ENCODE data around the gene EFNA5.

Gene EFNA5

DNA sequence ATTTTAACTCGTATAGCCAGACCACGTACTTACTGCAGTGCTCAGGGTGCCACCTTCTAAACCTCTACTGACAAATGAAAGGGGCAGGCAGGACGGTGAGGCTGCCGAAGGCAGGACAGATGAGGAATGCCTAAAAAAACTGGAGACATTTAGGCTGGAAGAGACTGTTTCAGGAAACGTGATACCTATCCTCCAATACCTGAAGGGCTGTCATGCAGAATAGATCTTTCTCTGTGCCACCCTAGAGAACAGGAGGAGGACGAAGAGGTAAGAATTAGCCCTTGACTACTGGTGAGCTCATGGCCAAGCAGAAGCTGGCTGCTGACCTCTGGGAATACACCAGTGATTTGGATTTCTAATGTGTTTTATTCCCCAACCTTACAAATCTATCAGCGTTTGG lies 139.4 kb downstream of the EFNA5 start:
- no peak overlapping the region for H3K9ac ChIP-seq (ENCODE audit: low read depth, low read length)
- no peak overlapping the region for H3K27ac ChIP-seq (ENCODE audit: low read depth, low read length)
- H3K9me3 ChIP-seq (ENCODE audit: control insufficient read depth, insufficient read depth, low read length) = no peaks in the 10 kb centered on the region
- H3K4me3 ChIP-seq (ENCODE audit: low read depth, low read length) = no peak overlapping the region
- H3K4me1 ChIP-seq (ENCODE audit: control insufficient read depth, insufficient read depth, low read length) = peaks cover 47% of the 10 kb centered on the region
- H3K27me3 ChIP-seq (ENCODE audit: control insufficient read depth, insufficient read depth, low read length) = no peaks in the 10 kb centered on the region
- no peaks in the 10 kb centered on the region for H3K36me3 ChIP-seq (ENCODE audit: control insufficient read depth, insufficient read depth, low read length)

- Histone ChIP-seq H3K4me3 (ENCODE audit: low read depth, low read length) (peak overlapping the region; percentile 48), H3K4me1 (ENCODE audit: control insufficient read depth, insufficient read depth, low read length) (peaks cover 43% of the 10 kb centered on the region), H3K27ac (ENCODE audit: low read depth, low read length) (peak overlapping the region; percentile 39), H3K27me3 (ENCODE audit: control insufficient read depth, insufficient read depth, low read length) (no peaks in the 10 kb centered on the region), H3K9ac (ENCODE audit: low read depth, low read length) (no peak overlapping the region), H3K9me3 (ENCODE audit: control insufficient read depth, insufficient read depth, low read length) (no peaks in the 10 kb centered on the region), H3K36me3 (ENCODE audit: control insufficient read depth, insufficient read depth, low read length) (no peaks in the 10 kb centered on the region)
These were observed 141.1 kb downstream of the EFNA5 start for GRCh38 chr5:107529618-107530017.

GRCh38 chr5:107526270-107526937 lies 144.3 kb downstream of the EFNA5 start:
- Histone ChIP-seq H3K9ac (ENCODE audit: low read depth, low read length) (no peak overlapping the region), H3K9me3 (ENCODE audit: control insufficient read depth, insufficient read depth, low read length) (no peaks in the 10 kb centered on the region), H3K27me3 (ENCODE audit: control insufficient read depth, insufficient read depth, low read length) (no peaks in the 10 kb centered on the region), H3K27ac (ENCODE audit: low read depth, low read length) (no peak overlapping the region), H3K4me3 (ENCODE audit: low read depth, low read length) (no peak overlapping the region), H3K4me1 (ENCODE audit: control insufficient read depth, insufficient read depth, low read length) (peaks cover 65% of the 10 kb centered on the region), H3K36me3 (ENCODE audit: control insufficient read depth, insufficient read depth, low read length) (no peaks in the 10 kb centered on the region)

DNA sequence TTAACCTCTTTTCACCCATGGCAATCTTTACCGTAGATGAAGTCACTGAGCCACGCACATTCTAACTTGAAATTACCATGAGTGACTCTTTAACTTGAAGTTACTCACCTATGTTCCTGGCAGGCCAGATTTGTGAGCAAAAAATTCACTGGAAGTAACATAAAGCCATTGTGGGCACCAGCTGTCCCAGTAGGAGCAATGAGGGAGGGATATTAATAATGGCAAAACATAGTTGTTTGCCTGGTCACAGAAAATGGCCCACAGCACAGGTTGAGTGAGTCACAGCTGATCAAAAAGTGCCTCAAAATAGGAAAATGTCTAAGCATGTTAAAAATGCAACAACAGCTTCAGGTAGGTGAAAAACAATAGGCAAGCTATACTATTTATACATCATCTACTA lies 146.6 kb downstream of the EFNA5 start:
- H3K4me1 ChIP-seq (ENCODE audit: control insufficient read depth, insufficient read depth, low read length) = peaks cover 60% of the 10 kb centered on the region
- no peak overlapping the region for H3K27ac ChIP-seq (ENCODE audit: low read depth, low read length)
- no peak overlapping the region for H3K9ac ChIP-seq (ENCODE audit: low read depth, low read length)
- no peak overlapping the region for H3K4me3 ChIP-seq (ENCODE audit: low read depth, low read length)
- no peaks in the 10 kb centered on the region for H3K9me3 ChIP-seq (ENCODE audit: control insufficient read depth, insufficient read depth, low read length)
- no peaks in the 10 kb centered on the region for H3K27me3 ChIP-seq (ENCODE audit: control insufficient read depth, insufficient read depth, low read length)
- H3K36me3 ChIP-seq (ENCODE audit: control insufficient read depth, insufficient read depth, low read length) = no peaks in the 10 kb centered on the region

DNA sequence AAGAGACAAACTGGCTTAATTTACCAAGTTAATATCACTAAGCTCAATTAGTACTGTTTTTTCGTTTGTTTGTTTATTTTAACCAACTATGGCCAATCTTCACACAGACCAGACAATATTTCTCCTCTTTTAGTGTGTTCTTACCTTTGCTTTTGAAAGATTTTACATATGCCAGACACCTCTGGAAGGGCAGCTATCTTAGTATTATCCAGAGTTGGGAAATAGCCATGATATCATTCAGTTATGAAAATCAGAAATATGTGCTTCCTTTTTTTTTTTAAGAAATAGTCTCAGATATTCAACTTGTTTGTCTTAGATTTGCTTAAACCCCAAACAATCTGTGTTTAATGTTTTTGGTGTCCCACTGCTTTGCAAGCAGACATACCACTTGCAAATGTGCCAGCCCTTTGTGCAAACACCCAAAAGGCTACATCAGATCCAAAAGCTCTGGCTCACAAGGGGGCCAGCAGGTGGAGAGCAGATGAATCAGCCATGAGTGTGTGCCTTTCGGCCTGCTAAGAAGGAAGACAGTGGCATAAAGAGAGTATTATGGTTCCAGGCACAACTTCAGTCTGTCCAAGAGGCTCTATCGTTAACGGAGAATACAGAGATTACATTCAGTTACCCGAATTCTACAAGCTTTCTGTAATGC lies 147.6 kb downstream of the EFNA5 start:
- Histone ChIP-seq H3K27me3 (ENCODE audit: control insufficient read depth, insufficient read depth, low read length) (no peaks in the 10 kb centered on the region), H3K9ac (ENCODE audit: low read depth, low read length) (no peak overlapping the region), H3K9me3 (ENCODE audit: control insufficient read depth, insufficient read depth, low read length) (no peaks in the 10 kb centered on the region), H3K27ac (ENCODE audit: low read depth, low read length) (no peak overlapping the region), H3K4me1 (ENCODE audit: control insufficient read depth, insufficient read depth, low read length) (peaks cover 63% of the 10 kb centered on the region), H3K36me3 (ENCODE audit: control insufficient read depth, insufficient read depth, low read length) (no peaks in the 10 kb centered on the region), H3K4me3 (ENCODE audit: low read depth, low read length) (no peak overlapping the region)

DNA sequence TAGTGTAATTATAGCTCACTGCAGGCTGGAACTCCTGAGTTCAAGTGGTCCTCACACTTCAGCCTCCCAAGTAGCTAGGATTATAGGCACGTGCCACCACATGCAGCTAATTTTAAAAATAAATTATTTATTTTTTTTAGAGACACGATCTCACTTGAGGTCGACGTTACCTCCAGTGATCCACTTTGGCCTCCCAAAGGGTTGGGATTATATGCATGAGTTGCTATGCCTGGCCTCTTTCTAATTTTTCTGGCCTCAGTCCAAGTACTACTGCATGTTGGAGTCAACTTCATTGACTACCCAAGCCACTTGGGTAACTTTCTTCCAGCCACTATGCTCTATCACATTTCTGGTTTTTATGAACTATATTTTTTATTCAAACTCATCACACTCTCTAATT lies 148.3 kb downstream of the EFNA5 start:
- Histone ChIP-seq H3K9me3 (ENCODE audit: control insufficient read depth, insufficient read depth, low read length) (no peaks in the 10 kb centered on the region), H3K27ac (ENCODE audit: low read depth, low read length) (no peak overlapping the region), H3K36me3 (ENCODE audit: control insufficient read depth, insufficient read depth, low read length) (no peaks in the 10 kb centered on the region), H3K4me3 (ENCODE audit: low read depth, low read length) (no peak overlapping the region), H3K27me3 (ENCODE audit: control insufficient read depth, insufficient read depth, low read length) (no peaks in the 10 kb centered on the region), H3K4me1 (ENCODE audit: control insufficient read depth, insufficient read depth, low read length) (peaks cover 63% of the 10 kb centered on the region), H3K9ac (ENCODE audit: low read depth, low read length) (no peak overlapping the region)

DNA sequence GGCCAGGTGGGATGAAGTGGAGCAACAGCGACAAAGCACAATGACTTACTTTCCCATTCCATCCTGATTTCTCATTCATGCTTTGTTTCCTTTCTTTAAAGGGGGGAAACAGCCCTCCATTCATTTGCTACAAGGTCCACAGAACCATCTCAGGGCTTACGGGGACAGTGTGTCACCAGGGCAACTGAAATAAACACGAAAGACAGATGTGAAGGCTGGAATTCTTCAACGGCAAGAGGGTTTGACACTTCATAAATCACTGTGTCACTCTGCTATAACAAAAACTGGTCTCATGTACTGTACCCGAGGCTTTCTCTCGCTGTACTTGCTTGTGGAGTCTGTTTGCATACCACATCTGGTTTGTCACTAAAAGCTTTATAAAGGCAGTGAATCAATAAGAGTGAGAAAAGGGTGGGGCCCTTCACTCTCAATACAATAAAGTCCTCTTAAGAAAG lies 150.8 kb downstream of the EFNA5 start:
- H3K4me3 ChIP-seq (ENCODE audit: low read depth, low read length) = no peak overlapping the region
- H3K36me3 ChIP-seq (ENCODE audit: control insufficient read depth, insufficient read depth, low read length) = no peaks in the 10 kb centered on the region
- H3K4me1 ChIP-seq (ENCODE audit: control insufficient read depth, insufficient read depth, low read length) = peaks cover 59% of the 10 kb centered on the region
- no peaks in the 10 kb centered on the region for H3K27me3 ChIP-seq (ENCODE audit: control insufficient read depth, insufficient read depth, low read length)
- H3K9ac ChIP-seq (ENCODE audit: low read depth, low read length) = no peak overlapping the region
- peak overlapping the region; percentile 70 for H3K27ac ChIP-seq (ENCODE audit: low read depth, low read length)
- no peaks in the 10 kb centered on the region for H3K9me3 ChIP-seq (ENCODE audit: control insufficient read depth, insufficient read depth, low read length)

DNA sequence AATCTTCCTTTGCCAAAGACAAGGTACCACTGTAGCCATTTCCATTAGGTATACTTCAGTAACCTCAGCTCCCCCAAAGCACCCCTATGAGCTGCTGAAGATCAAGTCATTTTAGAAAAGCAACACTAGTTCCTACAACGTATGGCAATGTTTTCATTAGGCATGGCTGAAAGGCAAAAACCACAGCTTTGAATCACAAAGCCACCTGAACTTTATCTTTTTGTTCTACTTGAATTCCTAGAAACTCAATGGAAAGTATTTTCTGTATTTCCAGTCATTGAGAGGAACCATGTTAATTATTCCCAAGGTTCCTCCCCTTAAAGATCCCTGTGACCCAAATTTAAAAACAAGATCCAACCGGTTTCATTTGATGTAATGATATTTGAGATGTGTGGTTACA lies 152.1 kb downstream of the EFNA5 start:
- no peaks in the 10 kb centered on the region for H3K9me3 ChIP-seq (ENCODE audit: control insufficient read depth, insufficient read depth, low read length)
- peaks cover 65% of the 10 kb centered on the region for H3K4me1 ChIP-seq (ENCODE audit: control insufficient read depth, insufficient read depth, low read length)
- H3K27me3 ChIP-seq (ENCODE audit: control insufficient read depth, insufficient read depth, low read length) = no peaks in the 10 kb centered on the region
- H3K36me3 ChIP-seq (ENCODE audit: control insufficient read depth, insufficient read depth, low read length) = no peaks in the 10 kb centered on the region
- H3K9ac ChIP-seq (ENCODE audit: low read depth, low read length) = no peak overlapping the region
- H3K27ac ChIP-seq (ENCODE audit: low read depth, low read length) = peak overlapping the region; percentile 70
- no peak overlapping the region for H3K4me3 ChIP-seq (ENCODE audit: low read depth, low read length)

- Histone ChIP-seq H3K27me3 (ENCODE audit: control insufficient read depth, insufficient read depth, low read length) (no peaks in the 10 kb centered on the region), H3K9ac (ENCODE audit: low read depth, low read length) (no peak overlapping the region)
These were observed 152.5 kb downstream of the EFNA5 start for GRCh38 chr5:107518190-107518589.

DNA sequence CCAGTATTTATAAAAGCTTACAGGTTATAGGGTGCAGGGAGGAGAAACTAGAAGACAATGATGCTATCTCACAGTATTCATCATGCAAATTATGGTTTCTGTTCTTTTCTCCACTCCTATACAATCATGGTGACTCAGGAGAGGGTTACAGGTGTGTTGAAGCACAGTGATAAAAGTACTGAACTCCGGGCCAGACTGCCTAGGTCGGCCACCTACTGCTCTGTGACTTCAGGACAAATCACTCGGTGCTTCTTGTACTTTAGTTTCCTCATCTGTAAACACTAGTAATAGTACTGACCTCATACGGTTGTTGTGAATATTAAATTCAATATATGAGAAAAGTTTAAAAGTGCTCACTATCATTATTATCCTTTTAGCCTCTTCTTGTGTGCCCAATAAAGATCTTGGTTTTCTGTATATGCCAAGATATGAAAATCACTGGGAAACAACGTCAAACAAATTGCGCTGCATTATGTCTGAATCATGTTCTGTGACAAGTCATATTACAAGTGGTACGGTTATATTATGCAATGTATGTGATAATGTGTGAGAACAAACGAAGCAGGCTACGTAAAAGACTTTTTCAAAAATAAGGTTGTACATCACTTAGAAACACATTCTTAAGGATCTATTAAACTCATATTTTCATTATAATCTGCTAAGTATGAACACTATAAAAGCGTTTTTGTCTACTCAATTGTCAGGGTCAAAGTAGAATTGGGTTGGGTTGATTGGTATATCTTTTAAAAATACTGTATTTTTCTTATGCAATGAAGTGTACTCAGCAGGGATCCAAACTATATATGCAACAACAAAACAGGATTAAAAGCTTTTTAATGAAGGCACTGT lies 153.3 kb downstream of the EFNA5 start:
- no peak overlapping the region for H3K4me3 ChIP-seq (ENCODE audit: low read depth, low read length)
- peaks cover 65% of the 10 kb centered on the region for H3K4me1 ChIP-seq (ENCODE audit: control insufficient read depth, insufficient read depth, low read length)
- no peaks in the 10 kb centered on the region for H3K9me3 ChIP-seq (ENCODE audit: control insufficient read depth, insufficient read depth, low read length)

More at GRCh38 chr5:107518190-107518589, 152.5 kb downstream of the EFNA5 start:
- peak overlapping the region; percentile 70 for H3K27ac ChIP-seq (ENCODE audit: low read depth, low read length)
- H3K9me3 ChIP-seq (ENCODE audit: control insufficient read depth, insufficient read depth, low read length) = no peaks in the 10 kb centered on the region
- H3K4me3 ChIP-seq (ENCODE audit: low read depth, low read length) = no peak overlapping the region
- H3K36me3 ChIP-seq (ENCODE audit: control insufficient read depth, insufficient read depth, low read length) = no peaks in the 10 kb centered on the region
- peaks cover 65% of the 10 kb centered on the region for H3K4me1 ChIP-seq (ENCODE audit: control insufficient read depth, insufficient read depth, low read length)

More for the DNA sequence above, 153.3 kb downstream of the EFNA5 start:
- Histone ChIP-seq H3K27me3 (ENCODE audit: control insufficient read depth, insufficient read depth, low read length) (no peaks in the 10 kb centered on the region), H3K9ac (ENCODE audit: low read depth, low read length) (no peak overlapping the region), H3K27ac (ENCODE audit: low read depth, low read length) (peak overlapping the region; percentile 70), H3K36me3 (ENCODE audit: control insufficient read depth, insufficient read depth, low read length) (no peaks in the 10 kb centered on the region)
